GM21423 (cell line): ENCODE measurements around the gene TNFSF10.
A peak's percentile ranks its signal among the peaks of the same experiment; 100 is the strongest.
"Not testable (repeated sequence)": the region's sequence is repeated elsewhere in the genome, so short reads cannot be mapped to it uniquely, and the experiment has no call there.

Experiments used
- ATAC-seq: cut with Tn5 transposase; IDR thresholded peaks from one replicate; pipeline ENCODE4 v1.9.1; 2021; ENCODE audit warnings: mild to moderate bottlenecking, moderate library complexity; ENCODE audit not compliant: unreplicated experiment

TNFSF10 gene

GRCh38 chr3:172522871-172523818, at the start of gene TNFSF10:
Gene TNFSF10, minus strand, starts transcription at chr3:172523430. Its CDS starts 46 bp downstream, at chr3:172523384.
- ATAC-seq: peak; percentile 86

DNA sequence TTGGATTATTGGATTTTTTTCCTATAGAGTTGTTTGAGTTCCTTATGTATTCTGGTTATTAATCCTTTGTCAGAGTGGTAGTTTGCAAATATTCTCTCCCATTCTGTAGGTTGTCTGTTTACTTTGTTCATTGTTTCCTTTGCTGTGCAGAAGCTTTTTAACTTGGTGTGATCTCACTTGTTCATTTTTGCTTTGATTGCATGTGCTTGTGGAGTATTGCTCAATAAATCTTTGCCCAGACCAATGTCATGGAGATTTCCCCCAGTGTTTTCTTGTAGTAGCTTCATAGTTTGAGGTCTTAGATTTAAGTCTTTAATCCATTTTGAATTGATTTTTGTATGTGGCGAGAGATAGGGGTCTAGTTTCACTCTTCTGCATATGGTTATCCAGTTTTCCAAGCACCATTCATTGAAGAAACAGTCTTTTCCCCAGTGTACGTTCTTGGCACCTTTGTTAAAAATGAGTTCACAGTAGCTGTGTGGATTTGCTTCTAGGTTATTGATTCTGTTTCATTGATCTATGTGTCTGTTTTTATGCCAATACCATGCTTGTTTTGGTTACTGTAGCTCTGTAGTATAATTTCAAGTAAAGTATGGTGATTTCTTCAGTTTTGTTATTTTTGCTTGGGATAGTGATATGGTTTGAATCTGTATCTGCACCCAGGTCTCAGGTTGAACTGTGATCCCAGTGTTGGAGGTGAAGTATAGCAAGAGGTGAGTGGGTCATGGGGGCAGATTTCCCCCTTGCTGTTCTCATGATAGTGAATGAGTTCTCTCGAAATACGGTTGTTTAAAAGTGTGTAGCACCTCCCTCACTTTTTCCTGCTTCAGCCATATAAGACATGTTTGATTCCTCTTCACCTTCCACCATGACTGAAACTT, 46.1 kb upstream of the TNFSF10 start:
- ATAC-seq: no peak

- ATAC-seq: no peak
Measured at GRCh38 chr3:172568701-172569100, 45.5 kb upstream of the TNFSF10 start.

DNA sequence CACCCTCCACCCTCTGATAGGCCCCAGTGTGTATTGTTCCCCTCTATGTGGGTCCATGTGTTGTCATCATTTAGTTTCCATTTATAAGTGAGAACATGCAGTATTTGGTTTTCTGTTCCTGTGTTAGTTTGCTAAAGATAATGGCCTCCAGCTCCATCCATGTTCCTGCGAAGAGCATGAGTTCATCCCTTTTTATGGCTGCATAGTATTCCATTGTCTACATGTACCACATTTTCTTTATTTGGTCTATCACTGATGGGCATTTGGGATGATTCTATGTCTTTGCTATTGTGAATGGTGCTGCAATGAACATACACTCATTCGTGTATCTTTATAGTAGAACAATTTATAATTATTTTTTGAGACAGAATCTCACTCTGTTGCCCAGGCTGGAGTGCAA, 43.6 kb upstream of the TNFSF10 start:
- not testable (repeated sequence) for ATAC-seq

DNA sequence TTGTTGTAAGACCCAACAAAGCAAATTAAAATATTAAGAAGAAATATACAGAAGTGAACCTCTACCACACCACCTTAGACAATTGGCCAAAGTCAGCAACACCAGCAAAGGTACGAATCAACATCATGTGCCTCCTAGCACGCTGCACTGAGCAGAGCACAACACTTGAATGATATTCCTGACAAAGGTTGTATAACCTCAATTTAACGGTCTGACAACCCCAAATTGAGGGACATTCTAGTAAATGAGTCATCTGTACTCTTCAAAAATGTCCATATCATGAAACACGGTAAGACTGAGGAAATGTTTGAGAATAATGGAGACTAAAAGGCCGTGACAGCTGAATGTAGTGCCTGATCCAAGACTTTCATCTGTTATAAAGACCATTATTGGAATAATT, 41.3 kb upstream of the TNFSF10 start:
- ATAC-seq: no peak

DNA sequence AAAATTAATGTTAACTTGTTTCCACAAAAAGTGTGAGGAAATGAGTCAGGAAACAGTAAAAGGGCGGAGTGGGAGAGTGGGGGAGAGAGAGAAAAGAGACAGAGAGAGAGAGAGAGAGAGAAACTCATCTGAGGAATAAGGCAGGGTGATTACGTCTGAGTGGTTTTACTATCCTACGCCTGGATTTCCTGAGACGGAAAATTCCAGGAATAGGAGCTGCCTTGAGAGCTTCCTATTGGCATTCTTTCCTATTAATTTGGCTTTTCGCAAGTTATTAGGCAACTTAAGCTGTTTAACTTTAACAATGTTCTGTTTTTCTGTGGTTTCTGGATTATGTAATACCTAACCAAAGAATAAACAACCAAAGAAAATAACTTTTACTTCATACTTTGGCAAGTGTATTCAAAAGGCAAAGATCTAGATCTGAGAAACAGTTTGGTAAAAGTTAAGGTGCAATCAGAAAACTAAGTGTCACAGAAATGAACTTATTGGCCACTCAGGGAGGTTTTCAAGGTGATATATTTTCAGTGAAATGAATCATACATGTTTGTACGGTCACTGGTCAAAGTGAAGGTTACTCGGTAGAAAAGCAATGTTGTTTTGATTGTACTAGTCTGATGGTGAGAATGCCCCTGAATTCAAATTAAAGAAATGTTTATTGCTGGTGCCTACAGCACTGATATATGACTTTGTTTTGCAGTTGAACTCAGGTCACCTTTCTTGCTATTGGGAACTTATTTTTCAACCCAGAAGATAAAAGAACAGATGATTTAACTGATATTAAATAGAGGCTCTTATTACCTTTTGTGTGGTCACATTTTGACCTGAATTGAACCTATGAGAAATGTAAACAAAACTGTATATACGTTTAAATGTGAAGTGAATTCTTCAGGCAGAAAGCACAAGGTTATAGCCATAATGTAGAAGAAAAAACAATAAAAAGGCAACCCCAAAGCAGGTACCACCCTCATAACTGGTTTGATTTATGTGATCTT, 39.9 kb upstream of the TNFSF10 start:
- ATAC-seq: peak; percentile 55

DNA sequence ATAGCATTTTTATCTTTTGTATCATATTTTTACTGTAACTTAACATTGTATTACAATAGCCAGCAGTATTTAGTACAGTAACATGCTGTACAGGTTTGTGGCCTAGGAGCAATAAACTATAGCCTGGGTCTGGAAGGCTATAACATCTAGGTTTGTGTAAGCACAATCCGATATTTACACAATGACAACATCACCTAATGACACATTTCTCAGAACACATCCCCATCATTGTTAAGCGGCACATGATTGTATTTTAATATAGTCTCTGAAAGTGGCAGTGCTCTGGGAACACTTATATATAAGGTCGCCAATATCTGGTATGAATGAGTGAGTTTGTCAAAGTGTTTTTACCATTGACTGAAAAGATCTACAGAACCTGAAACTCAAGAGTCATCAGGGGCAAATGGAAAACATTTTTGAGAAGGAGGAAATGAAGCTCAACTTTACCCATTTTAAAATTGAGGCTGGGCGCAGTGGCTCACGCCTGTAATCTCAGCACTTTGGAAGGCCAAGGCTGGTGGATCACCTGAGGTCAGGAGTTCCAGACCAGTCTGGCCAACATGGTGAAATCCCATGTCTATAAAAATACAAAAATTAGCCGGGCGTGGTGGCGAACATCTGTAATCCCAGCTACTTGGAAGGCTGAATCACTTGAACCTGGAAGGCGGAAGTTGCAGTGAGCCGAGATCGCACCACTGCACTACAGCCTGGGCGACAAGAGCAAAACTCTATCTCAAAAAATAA, 38.8 kb upstream of the TNFSF10 start:
- no peak for ATAC-seq

DNA sequence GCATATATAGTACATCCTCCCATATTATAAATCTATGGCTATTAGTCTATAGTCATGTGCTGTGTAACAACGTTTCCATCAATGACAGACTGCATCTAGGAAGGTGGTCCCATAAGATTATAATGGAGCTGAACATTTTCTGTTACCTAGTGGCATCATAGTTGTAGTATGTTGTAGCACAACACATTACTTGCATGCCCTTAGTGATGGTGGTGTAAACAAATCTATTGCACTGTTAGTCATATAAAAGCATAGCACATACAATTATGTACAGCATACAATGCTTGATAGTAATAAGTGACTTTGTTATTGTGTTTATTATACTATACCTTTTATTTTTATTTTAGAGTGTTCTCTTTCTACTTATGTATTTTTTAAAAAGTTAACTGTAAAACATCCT, 37.4 kb upstream of the TNFSF10 start:
- no peak for ATAC-seq

- no peak for ATAC-seq
Measured at GRCh38 chr3:172560026-172560425, 36.8 kb upstream of the TNFSF10 start.

- no peak for ATAC-seq
Measured at GRCh38 chr3:172559020-172559419, 35.8 kb upstream of the TNFSF10 start.

DNA sequence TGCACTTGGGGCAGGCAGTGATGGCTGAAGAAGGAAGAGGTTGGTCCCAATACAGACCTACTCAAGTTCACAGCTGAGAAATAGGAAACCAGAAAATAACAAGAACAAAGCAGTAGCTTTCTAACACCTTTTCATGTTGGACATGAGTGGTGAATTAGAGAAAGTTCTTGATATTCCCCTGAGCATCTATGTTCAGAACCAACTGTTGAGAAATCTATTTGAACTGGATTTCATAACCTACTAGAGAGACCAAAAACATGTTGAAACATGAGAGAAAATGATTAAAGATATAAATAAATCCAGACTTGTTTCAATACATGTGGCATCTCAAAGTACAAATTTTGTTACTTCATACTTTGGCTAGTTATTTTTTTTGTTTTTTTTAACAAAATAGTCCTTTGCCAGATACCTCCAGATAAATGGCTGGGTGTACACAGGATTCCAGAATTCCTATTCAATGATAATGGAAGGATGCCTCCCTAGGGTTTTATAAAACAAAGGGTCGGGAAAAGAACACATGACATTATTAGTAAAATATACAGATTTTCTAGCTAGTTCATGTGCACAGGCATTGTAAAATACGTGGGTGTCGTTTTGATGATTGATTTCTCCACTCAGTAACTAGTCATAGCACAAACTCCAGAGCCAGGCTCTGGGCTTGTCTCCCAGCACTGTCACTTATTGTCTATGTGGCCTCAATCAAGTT, 34.4 kb upstream of the TNFSF10 start:
- no peak for ATAC-seq

DNA sequence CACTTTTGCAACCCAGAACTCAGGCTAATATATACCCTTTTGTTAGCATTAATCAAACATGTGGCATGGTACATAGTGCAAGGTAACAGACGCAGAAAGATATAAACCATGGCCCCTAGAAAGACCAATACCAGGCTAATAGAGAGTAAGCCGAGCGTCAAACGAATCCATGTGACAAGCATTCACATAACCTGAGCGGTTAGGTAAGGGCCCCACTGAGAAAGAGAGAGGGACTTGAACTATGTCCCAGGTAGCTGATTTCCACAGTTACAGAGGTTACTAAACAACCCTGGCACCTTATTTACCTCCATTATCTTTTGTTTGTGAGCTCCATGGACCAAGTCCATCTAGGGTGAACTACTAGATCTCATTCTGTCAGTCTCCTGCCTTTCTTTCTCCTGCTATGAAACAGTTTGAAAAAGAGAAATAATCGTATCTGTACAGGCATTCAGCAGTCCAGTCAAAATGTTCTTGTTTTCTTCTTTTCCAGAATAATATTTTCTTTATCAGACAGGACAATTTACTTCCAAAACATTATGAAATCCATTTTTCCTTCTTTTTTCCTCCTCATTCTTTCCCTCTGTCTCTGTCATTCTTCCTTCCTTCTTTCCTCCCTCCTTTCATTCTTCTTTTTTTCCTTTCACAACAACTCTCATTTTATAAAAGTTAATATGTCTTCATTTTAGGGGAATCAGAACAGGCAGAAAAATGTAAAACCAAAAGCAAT, 30.5 kb upstream of the TNFSF10 start:
- no peak for ATAC-seq

GRCh38 chr3:172552607-172553006, 29.4 kb upstream of the TNFSF10 start:
- ATAC-seq: no peak

DNA sequence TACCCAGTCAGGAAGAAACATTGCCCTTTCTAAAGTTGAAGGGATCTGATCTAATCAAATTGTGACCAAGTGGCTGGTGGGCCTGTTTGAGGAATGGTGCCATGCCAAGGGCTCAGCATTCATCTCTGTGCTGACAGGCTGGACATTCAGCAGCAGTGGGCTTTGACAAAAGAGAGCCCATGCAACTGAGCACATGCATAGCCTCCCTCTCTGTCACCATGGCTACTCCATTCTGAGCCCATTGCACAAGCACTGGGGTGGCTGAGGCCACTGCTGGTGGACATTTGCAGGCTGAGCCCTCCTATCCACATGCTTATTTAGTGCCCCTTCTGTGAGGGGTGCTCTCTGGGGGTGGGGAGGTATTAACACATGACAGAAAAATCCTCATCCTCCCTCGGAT, 28.6 kb upstream of the TNFSF10 start:
- no peak for ATAC-seq

DNA sequence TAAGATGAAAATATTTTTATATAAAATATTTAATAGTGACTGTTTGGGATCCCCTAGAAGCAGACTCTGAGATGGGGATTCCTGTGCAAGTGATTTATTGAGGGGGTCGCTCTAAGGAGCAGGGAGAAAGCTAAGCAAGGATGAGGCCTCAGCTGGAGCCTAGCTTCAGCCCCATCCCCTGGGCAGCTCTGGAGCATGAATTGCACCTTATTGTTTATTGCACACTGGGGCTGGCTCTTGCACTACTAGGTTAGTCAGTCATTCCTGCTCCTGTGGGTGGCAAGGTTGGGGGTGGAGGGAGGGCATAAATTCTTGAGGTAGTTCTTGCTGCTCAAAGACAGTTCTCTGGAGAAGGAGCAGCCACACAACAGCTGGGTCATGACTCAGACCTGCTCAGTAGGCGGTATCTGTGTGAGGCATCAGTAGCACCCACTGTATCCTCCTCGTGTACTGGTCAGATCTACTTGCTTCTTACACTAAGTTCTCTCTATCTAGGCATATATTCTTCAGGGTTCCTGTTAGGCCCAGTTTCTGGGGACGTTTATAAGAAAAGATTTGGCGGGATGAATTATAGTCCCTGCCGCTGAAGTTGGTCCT, 27.2 kb upstream of the TNFSF10 start:
- ATAC-seq: peak; percentile 58

DNA sequence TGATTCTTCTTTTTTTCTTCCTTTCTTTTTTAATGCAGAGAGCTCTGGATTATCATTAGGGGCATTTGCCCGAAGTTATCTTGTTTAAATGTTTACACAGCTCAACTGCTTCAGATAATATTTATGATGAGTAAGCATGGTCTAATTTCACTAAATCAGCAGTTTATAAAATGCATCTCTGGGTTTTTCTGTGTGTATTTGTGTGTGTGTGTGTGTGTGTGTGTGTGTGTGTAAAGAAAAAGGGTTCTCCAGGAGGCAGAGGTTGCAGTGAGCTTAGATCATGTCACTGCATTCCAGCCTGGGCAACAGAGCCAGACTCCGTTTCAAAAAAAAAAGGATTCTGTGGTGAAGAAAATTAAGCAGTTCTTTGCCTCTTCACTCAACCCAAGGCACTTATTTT, 25.9 kb upstream of the TNFSF10 start:
- no peak for ATAC-seq

DNA sequence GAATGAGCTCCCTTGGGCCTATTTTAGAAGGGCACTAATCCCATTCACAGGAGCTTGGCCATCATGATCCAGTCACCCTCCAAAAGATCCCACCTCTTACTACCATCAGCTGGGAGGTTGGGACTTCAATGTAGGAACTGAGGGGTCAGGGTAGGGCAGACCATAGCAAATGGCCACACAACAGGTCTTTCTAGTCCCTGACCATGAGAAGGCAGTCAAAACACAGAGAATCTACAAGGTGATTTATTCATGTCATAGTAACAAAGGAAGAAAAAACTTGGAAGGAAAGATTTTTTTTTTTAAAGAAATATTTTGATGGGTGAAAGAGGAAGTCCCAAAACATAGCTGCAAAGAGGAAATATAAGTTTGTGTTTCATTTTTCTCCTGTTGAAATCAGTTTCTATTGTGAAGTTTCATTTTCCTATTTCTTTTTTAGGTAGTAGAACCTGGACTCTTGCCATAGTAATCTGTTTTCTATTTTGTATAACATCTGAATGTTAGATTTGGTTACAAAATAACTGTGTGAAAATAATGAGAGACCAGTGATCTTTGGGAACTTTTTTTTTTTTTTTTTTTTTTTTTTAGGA, 23.5 kb upstream of the TNFSF10 start:
- peak; percentile 50 for ATAC-seq

- no peak for ATAC-seq
Measured at GRCh38 chr3:172546105-172546504, 22.9 kb upstream of the TNFSF10 start.
